GM12873 (cell line): Measurements from ENCODE around the gene PARP14.

Source experiments
- CTCF ChIP-seq: IDR thresholded peaks from 2 replicates; pipeline ENCODE4 v1.5.1; 2012; ENCODE audit warnings: low read depth, mild to moderate bottlenecking, moderate library complexity, low read length, control low read depth; ENCODE audit not compliant: insufficient read depth; ENCODE audit errors: missing control alignments

Gene PARP14

GRCh38 chr3:122681974-122682409, 1.4 kb downstream of the PARP14 start:
- no peak for TF ChIP-seq CTCF

DNA sequence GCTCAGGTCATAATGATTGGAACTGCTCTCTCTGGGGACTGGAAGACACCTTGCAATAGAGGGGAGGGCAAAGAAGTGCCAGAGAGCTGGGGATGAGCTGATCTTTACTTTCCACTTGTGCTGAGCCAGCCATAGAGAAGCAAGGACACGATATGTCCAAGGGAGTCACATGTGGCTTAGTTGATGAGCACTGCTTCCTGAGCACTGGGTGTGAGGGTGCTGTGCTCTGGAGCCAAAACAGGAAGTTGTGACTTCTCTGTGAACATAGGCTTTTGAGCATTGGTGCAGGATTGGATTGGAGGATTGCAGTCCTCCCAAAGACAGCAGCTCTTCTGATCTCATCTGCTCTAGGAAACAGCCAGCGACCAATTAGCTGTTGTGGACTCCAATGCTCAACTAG, 6.7 kb downstream of the PARP14 start:
- no peak for TF ChIP-seq CTCF

- TF ChIP-seq CTCF, result no peak
These were observed 8.4 kb downstream of the PARP14 start for GRCh38 chr3:122688996-122689395.

DNA sequence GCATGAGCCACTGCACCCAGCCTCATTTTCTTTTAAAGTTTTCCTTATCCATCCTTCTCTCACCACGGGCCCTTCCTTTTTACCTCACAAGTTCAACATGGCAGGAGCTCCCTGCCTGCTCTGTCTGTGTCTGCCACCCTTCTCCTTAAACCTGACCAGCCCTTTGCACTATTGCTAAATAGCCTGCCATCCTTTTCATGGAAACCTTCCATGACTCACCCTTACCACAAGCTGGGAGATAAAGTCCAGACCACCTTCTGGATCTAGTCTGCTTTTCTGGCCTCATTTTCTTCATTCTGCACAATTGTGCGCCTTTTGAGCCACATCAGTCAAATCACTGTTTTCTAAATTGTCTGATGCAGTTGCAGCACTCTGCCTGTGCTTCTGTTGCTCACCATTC, 8.9 kb downstream of the PARP14 start:
- no peak for TF ChIP-seq CTCF

- TF ChIP-seq CTCF, result no peak
These were observed 9.5 kb downstream of the PARP14 start for GRCh38 chr3:122690096-122690495.

GRCh38 chr3:122691195-122691594, 10.6 kb downstream of the PARP14 start:
- TF ChIP-seq CTCF, result no peak

DNA sequence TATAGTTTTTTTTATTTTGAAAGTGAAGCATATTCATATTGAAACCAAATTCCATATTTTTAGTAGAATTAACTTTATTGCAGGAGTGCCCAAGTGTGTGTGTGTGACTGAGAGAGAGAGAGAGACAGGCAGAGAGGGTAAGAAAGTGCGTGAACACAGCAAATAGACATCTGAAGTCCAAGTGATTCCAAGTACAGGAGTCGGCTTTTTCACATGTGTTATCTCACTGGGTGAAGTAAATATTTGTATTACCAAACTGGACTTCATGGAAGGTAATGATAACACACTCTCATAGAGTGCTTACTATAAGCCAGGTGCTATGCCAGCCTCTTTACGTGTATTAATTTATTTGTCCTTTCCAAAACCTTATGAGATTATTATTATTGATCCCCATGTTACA, 12.0 kb downstream of the PARP14 start:
- TF ChIP-seq CTCF, result no peak

DNA sequence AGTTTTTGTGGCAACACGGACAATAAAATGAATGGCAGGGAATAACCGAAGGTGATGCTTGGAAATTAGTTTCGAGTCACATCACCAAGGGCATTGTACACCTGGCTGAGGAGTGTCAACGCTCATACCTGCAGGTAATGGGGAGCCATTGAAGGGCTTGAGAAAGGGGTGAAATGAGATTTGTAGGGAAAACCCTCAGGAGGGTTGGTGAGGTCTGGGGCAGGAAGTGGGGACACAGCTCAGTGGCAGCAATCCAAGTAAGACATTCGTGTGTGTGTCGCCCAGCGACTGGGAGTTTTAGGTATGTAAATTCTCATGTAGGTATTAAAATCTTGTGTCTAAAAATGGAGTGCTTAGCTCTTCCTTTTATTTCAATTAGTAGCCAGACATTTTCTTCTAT, 14.3 kb downstream of the PARP14 start:
- no peak for TF ChIP-seq CTCF
